NCI-H2029 (cell line): ENCODE measurements around the gene LRRC27.

Experiments used
- DNase-seq: peaks from one replicate; lab custom pipeline; 2025; lab: John Stamatoyannopoulos, UW

LRRC27 gene

DNA sequence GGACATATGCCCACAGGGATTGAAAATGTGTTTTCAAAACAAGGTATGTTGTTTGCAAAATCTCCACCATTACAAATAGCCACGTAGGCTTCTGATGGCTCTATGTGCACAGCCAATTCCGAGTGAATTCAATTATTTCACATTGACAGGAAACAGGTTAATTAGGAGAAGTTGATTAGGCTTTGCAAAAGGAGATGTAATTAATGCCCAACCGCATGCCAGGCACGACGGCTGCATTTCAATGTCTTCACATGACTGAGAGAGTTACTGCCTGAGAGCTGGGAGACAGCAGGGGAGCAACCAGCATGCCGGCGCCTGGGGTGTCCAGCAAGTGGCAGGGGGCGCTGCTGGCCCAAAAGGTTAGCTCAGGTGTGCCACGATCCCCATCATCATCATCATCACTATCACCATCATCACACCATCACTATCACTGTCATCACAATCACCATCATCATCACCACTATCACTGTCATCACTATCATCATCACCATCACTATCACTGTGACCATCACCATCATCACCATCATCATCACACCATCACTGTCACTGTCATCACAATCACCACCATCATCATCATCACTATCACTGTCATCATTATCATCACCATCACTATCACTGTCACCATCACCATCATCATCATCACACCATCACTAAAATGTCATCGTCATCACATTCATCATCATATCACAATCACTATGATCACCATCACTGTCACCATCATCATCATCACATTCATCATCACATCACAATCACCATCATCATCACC is 95.2 kb downstream of the LRRC27 start:
- no peak for DNase-seq

DNA sequence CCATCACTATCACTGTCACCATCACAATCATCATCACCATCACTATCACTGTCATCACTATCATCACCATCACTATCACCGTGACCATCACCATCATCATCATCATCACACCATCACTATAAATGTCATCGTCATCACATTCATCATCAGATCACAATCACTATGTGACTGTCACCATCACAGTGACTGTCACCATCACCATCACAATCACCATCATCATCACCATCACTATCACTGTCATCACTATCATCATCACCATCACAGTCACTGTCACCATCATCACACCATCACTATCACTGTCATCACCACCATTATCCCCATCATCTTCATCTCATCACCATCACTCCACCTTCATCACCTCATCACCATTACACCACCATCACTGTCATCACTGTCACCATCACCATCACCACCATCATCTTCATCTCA is 96.0 kb downstream of the LRRC27 start:
- DNase-seq, result no peak

DNA sequence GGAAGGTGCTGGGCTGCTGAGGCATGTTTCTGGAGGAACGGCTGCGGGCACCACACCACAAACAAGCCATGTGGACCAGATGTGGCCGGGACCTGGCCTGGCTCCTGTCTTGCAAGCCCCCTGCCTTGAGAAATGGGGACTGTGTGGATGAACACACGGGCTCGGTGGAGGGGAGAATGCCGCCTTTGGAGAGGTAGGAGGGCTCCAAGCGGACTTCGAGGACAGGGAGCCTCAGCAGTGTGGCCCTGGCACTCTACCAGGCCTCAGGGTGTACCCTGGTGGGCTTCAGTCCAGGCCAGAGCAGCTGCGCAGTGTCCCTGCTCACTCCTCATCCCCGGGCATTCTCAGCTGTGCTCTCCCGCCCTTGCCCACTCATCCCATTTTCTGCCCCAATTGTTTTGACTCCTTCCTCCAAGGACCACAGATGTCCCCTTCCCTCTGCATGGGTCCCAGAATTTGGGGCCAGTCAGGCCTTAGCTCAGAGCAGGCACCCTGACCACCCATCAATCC is 96.5 kb downstream of the LRRC27 start:
- DNase-seq, result no peak
